ENCODE measurements around the gene PRSS50. TPM values are rescaled to one million over a fixed set of nuclear protein-coding genes. Genes with fewer than 3 reads are reported as not detected.

The PRSS50 gene
- total and polyA plus RNA-seq, 10 donors, result 0.14 to 0.34 TPM; not detected in 8

DNA sequence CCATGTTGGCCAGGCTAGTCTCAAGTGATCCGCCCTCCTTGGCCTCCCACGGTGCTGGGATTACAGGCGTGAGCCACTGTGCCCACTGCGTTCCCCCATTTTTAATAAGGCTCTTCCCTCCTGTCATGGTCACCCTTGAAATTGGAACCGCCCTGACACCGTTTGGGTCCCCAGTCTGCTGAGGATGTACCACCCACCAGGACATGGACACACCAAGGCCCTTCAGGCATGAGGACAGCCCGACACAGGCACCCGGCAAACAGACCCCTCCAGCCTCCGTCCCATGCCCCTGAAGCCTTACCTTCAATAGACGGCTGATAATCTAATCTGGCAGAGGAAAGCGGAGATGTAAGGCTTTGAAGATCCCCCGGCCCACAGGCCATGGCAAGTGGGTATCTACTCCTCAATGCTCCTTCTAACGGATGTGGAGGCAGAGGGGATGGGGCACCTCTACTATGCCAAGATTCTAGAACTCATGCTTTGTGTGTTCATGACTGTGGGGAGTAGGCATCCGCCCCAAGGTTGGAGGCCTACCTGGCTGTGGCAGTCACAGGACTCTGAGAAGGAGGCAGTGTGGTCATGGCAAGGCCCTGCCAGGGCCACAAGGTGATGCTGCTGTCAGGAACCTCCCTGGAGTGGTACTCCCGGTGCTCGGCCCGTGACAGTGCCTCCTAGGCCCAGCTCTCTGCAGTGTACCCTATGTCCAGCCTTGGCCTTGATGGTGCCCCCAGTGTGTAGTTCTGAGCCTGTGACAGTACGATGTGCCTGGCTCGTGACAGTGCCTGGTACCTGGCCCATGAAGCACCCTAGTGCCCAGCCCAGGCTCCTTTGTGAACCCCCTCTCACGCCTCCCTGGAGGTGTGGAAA lies 18.6 kb upstream of the PRSS50 start:
- DNase-seq, result peak; percentile 62
- WGBS, 5 donors, result 80 to 93% (median 89%) methylated on average over 19 to 20 of the region's 20 CpGs
- Histone ChIP-seq H3K36me3 (no peaks in the 10 kb centered on the region), H3K4me1 (no peaks in the 10 kb centered on the region), H3K4me3 (no peak overlapping the region), H3K9me3 (no peaks in the 10 kb centered on the region), H3K27me3 (replicated peaks in 1 of 7) (peaks cover 0 to 28% (median 0%) of the 10 kb centered on the region in 7 donors), H3K27ac (no peak overlapping the region)
- TF ChIP-seq, protein P1, sequence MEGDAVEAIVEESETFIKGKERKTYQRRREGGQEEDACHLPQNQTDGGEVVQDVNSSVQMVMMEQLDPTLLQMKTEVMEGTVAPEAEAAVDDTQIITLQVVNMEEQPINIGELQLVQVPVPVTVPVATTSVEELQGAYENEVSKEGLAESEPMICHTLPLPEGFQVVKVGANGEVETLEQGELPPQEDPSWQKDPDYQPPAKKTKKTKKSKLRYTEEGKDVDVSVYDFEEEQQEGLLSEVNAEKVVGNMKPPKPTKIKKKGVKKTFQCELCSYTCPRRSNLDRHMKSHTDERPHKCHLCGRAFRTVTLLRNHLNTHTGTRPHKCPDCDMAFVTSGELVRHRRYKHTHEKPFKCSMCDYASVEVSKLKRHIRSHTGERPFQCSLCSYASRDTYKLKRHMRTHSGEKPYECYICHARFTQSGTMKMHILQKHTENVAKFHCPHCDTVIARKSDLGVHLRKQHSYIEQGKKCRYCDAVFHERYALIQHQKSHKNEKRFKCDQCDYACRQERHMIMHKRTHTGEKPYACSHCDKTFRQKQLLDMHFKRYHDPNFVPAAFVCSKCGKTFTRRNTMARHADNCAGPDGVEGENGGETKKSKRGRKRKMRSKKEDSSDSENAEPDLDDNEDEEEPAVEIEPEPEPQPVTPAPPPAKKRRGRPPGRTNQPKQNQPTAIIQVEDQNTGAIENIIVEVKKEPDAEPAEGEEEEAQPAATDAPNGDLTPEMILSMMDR (IDR thresholded peaks at IDR 0.05 in 8 of 11, conservative IDR thresholded peaks at IDR 0.05 in 3 of 11), result no peak
- no peak for TF ChIP-seq POLR2AphosphoS5 (IDR thresholded peaks at IDR 0.05)
- TF ChIP-seq POLR2A (IDR thresholded peaks at IDR 0.05), result no peak
- intact Hi-C loops (cut with DNase I; ENCODE audit: low total_unique reads), result no loop called here

DNA sequence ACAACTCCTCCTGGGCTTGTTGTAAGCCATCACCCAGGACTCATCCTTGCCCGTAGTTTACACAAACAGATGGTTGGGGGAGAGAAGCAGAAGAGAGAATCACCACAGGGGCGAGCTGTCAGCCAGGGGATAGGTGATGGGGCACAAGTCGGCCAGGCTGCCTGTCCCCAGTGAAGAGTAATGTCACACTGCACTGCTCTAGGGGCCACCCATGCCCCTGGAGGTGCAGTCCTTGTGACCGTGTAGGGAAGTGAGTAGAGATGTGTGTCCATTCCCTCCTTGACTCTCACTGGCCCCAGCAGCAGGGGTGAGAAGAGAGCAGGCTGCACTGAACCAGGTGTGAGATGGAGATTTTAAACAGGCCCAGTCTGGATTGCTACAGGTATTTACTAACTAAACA lies 17.1 kb upstream of the PRSS50 start:
- Histone ChIP-seq H3K36me3 (no peaks in the 10 kb centered on the region), H3K9me3 (no peaks in the 10 kb centered on the region), H3K4me1 (no peaks in the 10 kb centered on the region), H3K4me3 (no peak overlapping the region), H3K27me3 (replicated peaks in 1 of 7) (peaks cover 0 to 28% (median 0%) of the 10 kb centered on the region in 7 donors), H3K27ac (no peak overlapping the region)
- DNase-seq, result peak; percentile 25
- WGBS, 5 donors, result 64 to 89% (median 71%) methylated on average over 4 of the region's 4 CpGs
- intact Hi-C loops (cut with DNase I; ENCODE audit: low total_unique reads), result no loop called here
- TF ChIP-seq POLR2A (IDR thresholded peaks at IDR 0.05) (no peak), POLR2AphosphoS5 (IDR thresholded peaks at IDR 0.05) (no peak)
- TF ChIP-seq, protein P1 (IDR thresholded peaks at IDR 0.05 in 8 of 11, conservative IDR thresholded peaks at IDR 0.05 in 3 of 11), result no peak

DNA sequence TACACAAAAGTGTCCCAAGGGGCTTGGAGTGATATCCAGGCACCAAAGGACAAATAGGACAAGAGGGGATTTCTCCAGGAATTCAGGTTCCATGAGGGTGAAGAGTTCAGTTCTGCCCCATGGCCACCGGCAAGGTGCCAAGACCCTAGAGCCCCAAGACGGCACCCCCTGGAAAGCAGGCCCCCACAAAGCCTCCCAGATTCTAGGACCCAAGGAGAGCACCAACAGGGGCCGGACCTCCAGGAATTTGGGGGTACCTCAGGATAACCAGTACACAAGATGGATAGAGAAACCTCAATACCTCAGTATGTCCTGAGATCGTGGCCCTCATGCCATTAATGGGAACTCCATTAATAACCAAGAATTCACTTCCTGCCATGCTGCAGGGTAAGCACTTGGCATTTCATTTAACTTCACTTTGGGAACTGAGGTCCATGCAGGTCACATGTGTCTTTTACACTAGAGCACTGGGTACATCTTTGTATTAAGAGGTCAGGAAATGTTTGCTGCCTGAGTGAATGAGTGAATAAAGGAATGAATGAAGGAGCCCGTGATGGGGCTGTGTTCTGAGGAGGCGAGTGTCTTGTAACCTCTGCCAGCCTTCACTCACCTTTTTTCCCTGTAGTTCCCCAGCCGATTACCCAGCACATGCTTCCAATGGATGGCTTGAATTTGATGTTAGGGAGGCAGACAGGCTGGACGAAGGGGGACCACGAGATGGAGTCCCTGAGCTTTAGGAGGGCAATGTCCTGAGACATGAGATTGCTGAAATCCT lies 15.5 kb upstream of the PRSS50 start:
- Histone ChIP-seq H3K27ac (no peak overlapping the region), H3K4me3 (no peak overlapping the region), H3K9me3 (no peaks in the 10 kb centered on the region), H3K4me1 (no peaks in the 10 kb centered on the region), H3K27me3 (replicated peaks in 1 of 7) (peaks cover 0 to 34% (median 0%) of the 10 kb centered on the region in 7 donors), H3K36me3 (no peaks in the 10 kb centered on the region)
- 71 to 83% (median 81%) methylated on average over 9 of the region's 9 CpGs for WGBS, 5 donors
- no peak for TF ChIP-seq POLR2AphosphoS5 (IDR thresholded peaks at IDR 0.05)
- TF ChIP-seq, protein P1 (IDR thresholded peaks at IDR 0.05 in 8 of 11, conservative IDR thresholded peaks at IDR 0.05 in 3 of 11), result no peak
- no peak for TF ChIP-seq POLR2A (IDR thresholded peaks at IDR 0.05)
- intact Hi-C loops (cut with DNase I; ENCODE audit: low total_unique reads), result no loop called here
- peak; percentile 32 for DNase-seq

DNA sequence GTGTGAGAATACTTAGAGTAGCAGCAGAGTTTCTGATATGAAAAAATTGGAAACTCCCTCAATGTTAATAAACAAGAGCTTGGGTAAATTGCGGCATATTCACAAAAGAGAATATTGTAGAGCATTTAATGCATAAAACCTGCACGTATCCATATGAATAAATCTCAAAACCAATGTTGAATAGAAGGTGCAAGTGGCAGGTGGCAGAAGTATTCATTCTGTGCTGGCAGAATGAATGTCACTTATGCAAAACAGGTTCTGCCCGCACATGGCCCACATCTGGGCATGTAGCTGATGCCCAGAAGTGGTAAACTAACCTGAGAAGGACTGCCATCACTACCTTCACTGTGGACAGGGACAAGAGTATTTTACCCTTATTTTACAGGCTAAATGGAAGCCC lies 14.1 kb upstream of the PRSS50 start:
- WGBS, 5 donors, result 69 to 92% (median 88%) methylated on average over 3 of the region's 3 CpGs
- Histone ChIP-seq H3K4me1 (no peaks in the 10 kb centered on the region), H3K36me3 (no peaks in the 10 kb centered on the region), H3K9me3 (no peaks in the 10 kb centered on the region), H3K27ac (no peak overlapping the region), H3K4me3 (no peak overlapping the region), H3K27me3 (replicated peaks in 1 of 7) (peaks cover 0 to 32% (median 0%) of the 10 kb centered on the region in 7 donors)
- DNase-seq, result no peak
- TF ChIP-seq, protein P1 (IDR thresholded peaks at IDR 0.05 in 8 of 11, conservative IDR thresholded peaks at IDR 0.05 in 3 of 11), result no peak
- TF ChIP-seq POLR2A (IDR thresholded peaks at IDR 0.05) (no peak), POLR2AphosphoS5 (IDR thresholded peaks at IDR 0.05) (no peak)
- intact Hi-C loops (cut with DNase I; ENCODE audit: low total_unique reads), result no loop called here
